CD14-positive monocyte (primary cell): Measurements from ENCODE around the gene HLA-F. TPM values are rescaled to one million over a fixed set of nuclear protein-coding genes. Genes with fewer than 3 reads are reported as not detected.
A peak's percentile ranks its signal among the peaks of the same experiment; 100 is the strongest.

ENCODE experiments used
- DNase-seq, 3 donors: peaks; one replicate each; pipeline ENCODE4 v3.0.0-alpha.2; 2011 to 2022
- H2AFZ ChIP-seq: 2 replicates; pipeline ENCODE4 v1.6.0; 2012; ENCODE audit warnings: mild to moderate bottlenecking, low read depth, low read length, inconsistent platforms; ENCODE audit not compliant: insufficient read depth, poor library complexity, severe bottlenecking
- H3K27ac ChIP-seq, 2 donors: 1 replicate in 1 of 2; 2 replicates in 1 of 2; pipeline ENCODE4 v1.5.1; 2012 to 2013; ENCODE audit warnings: low read length in 2 of 2, control low read depth in 1 of 2, inconsistent platforms in 1 of 2, low read depth in 1 of 2, mild to moderate bottlenecking in 1 of 2
- H3K27me3 ChIP-seq, 2 donors: one replicate each; pipeline versions ENCODE4 v1.6.0 to v1.6.1; 2011 to 2013; ENCODE audit warnings: low read length in 2 of 2; ENCODE audit not compliant: control insufficient read depth in 2 of 2, insufficient read depth in 2 of 2
- H3K36me3 ChIP-seq, 2 donors: replicated peaks in 1 of 2; 1 replicate in 1 of 2; 2 replicates in 1 of 2; pipeline versions ENCODE4 v1.5.1 to v1.6.1; 2012 to 2013; ENCODE audit warnings: low read length in 2 of 2, control low read depth in 1 of 2, inconsistent platforms in 1 of 2, mild to moderate bottlenecking in 1 of 2; ENCODE audit not compliant: insufficient read depth in 2 of 2, control insufficient read depth in 1 of 2
- H3K4me1 ChIP-seq, 2 donors: 1 replicate in 1 of 2; 2 replicates in 1 of 2; pipeline versions ENCODE4 v1.5.1 to v1.6.1; 2012 to 2013; ENCODE audit warnings: low read length in 2 of 2, control low read depth in 1 of 2, inconsistent platforms in 1 of 2, mild to moderate bottlenecking in 1 of 2, moderate library complexity in 1 of 2; ENCODE audit not compliant: insufficient read depth in 2 of 2, control insufficient read depth in 1 of 2
- H3K4me2 ChIP-seq: replicated peaks from 2 replicates; pipeline ENCODE3; 2012; ENCODE audit warnings: low read length, moderate library complexity, mild to moderate bottlenecking; ENCODE audit not compliant: poor library complexity, severe bottlenecking; ENCODE audit errors: extremely low read depth
- H3K4me3 ChIP-seq, 3 experiments: fragments of 200-600 bp in 1 of 3; sonication (generic) in 1 of 3; replicated peaks in 1 of 3; 1 replicate in 2 of 3; 2 replicates in 1 of 3; pipeline ENCODE4 v1.5.1; 2011 to 2013; ENCODE audit warnings: low read length in 3 of 3, mild to moderate bottlenecking in 3 of 3, control low read depth in 2 of 3, low read depth in 2 of 3, inconsistent platforms in 1 of 3, moderate library complexity in 1 of 3
- H3K79me2 ChIP-seq: 2 replicates; pipeline ENCODE4 v1.6.0; 2012; ENCODE audit warnings: mild to moderate bottlenecking, control low read depth, inconsistent platforms, low read length, moderate library complexity; ENCODE audit not compliant: insufficient read depth
- H3K9ac ChIP-seq: 2 replicates; pipeline ENCODE4 v1.6.0; 2017; ENCODE audit warnings: low read length, mild to moderate bottlenecking; ENCODE audit not compliant: insufficient read depth, poor library complexity, severe bottlenecking
- H3K9me3 ChIP-seq, 2 donors: replicated peaks in 1 of 2; 1 replicate in 1 of 2; 2 replicates in 1 of 2; pipeline versions ENCODE4 v1.5.1 to v1.6.1; 2012 to 2013; ENCODE audit warnings: low read length in 2 of 2, control low read depth in 1 of 2; ENCODE audit not compliant: control insufficient read depth in 1 of 2, insufficient read depth in 1 of 2
- H4K20me1 ChIP-seq: 2 replicates; pipeline ENCODE4 v1.6.0; 2012; ENCODE audit warnings: mild to moderate bottlenecking, low read length, control low read depth, moderate library complexity; ENCODE audit not compliant: insufficient read depth
- H3K27ac Mint-ChIP-seq, 7 donors: one replicate each; pipeline ENCODE4 v1.8.0; 2020; ENCODE audit warnings: mild to moderate bottlenecking in 7 of 7, mixed read lengths in 7 of 7, moderate library complexity in 6 of 7, inconsistent platforms in 2 of 7
- H3K27me3 Mint-ChIP-seq, 3 donors: one replicate each; pipeline ENCODE4 v1.8.0; 2021 to 2022; ENCODE audit warnings: low read depth in 3 of 3, mild to moderate bottlenecking in 3 of 3, mixed read lengths in 3 of 3, moderate library complexity in 3 of 3, inconsistent platforms in 1 of 3
- H3K36me3 Mint-ChIP-seq, 2 donors: one replicate each; pipeline ENCODE4 v1.8.0; 2020; ENCODE audit warnings: mixed read lengths in 2 of 2, inconsistent platforms in 1 of 2, mild to moderate bottlenecking in 1 of 2
- H3K4me1 Mint-ChIP-seq: one replicate; pipeline ENCODE4 v1.8.0; 2020; ENCODE audit warnings: mild to moderate bottlenecking, mixed read lengths
- H3K4me3 Mint-ChIP-seq, 2 donors: one replicate each; pipeline ENCODE4 v1.8.0; 2020; ENCODE audit warnings: mild to moderate bottlenecking in 2 of 2, mixed read lengths in 2 of 2, moderate library complexity in 1 of 2
- H3K9me3 Mint-ChIP-seq, 7 donors: one replicate each; pipeline ENCODE4 v1.8.0; 2020 to 2022; ENCODE audit warnings: mixed read lengths in 7 of 7, mild to moderate bottlenecking in 6 of 7, moderate library complexity in 6 of 7, inconsistent platforms in 2 of 7
- WGBS: methylation state at CpG from one replicate; pipeline ENCODE4 v1.1.5; 2013; ENCODE audit warnings: missing lambda C conversion rate; ENCODE audit not compliant: insufficient coverage; 5-methylcytosine and 5-hydroxymethylcytosine counted together
- intact Hi-C, 2 donors: fragments of 100-400 bp; cut with micrococcal nuclease; formaldehyde crosslinking; loops; one replicate each; pipeline versions ENCODE4 v1.15.0 to v1.15.1; 2023
- polyA plus RNA-seq, 3 donors: library from polyadenylated mRNA; depleted of rRNA in 1 of 3; unstranded in 2 of 3; stranded (reverse) in 1 of 3; fragments of 300-500 nt in 2 of 3; fragments of >200 nt in 1 of 3; fragmentation: Illumina TruSeq in 2 of 3; gene quantifications; 1 replicate in 2 of 3; 2 replicates in 1 of 3; pipeline ENCODE4 v1.2.3, GENCODE V29; 2012 to 2021
- TF ChIP-seq, protein P1 (sequence below): fragments of 200-600 bp; IDR thresholded peaks from one replicate; pipeline ENCODE4 v1.8.0; 2022; ENCODE audit warnings: antibody characterized with exemption, mild to moderate bottlenecking

The HLA-F gene
- polyA plus RNA-seq, 3 donors: 283 to 816 (median 394) TPM

DNA sequence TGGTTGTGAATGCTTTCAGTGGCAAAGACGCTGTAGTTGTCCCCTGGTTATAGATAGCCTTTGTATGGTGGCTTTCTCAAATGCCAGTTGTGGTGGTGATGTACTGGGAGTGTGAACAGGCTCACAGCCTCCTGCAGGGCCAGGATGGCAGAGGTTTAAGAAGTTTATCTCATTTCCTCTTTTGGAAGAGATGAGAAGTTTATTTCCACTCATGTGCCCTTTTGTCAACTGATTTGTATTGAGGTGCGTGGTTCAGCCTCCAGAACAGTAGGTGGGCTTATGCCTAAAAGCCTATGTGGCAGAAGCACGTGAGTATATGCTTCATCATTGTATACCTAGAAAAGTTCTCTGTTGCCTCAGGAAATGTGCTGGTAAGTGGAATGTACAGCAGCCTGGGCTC, 28.6 kb upstream of the HLA-F start:
- Mint-ChIP-seq H3K27me3 (peaks cover 0 to 12% (median 9%) of the 10 kb centered on the region in 3 donors), H3K27ac (no peak overlapping the region), H3K4me1 (no peaks in the 10 kb centered on the region), H3K9me3 (peaks cover 0 to 16% (median 9%) of the 10 kb centered on the region in 7 donors), H3K36me3 (no peaks in the 10 kb centered on the region), H3K4me3 (no peak overlapping the region)
- Histone ChIP-seq H3K79me2 (no peaks in the 10 kb centered on the region), H3K4me1 (no peaks in the 10 kb centered on the region), H3K36me3 (no peaks in the 10 kb centered on the region), H3K4me2 (no peak overlapping the region), H3K27me3 (no peaks in the 10 kb centered on the region), H3K4me3 (no peak overlapping the region), H3K9me3 (no peaks in the 10 kb centered on the region), H4K20me1 (no peaks in the 10 kb centered on the region), H3K9ac (peak overlapping the region; percentile 17), H2AFZ (no peak overlapping the region), H3K27ac (no peak overlapping the region)
- intact Hi-C loops: no loop called here
- 0% methylated on average over 1 of the region's 3 CpGs for WGBS
- TF ChIP-seq, protein P1, sequence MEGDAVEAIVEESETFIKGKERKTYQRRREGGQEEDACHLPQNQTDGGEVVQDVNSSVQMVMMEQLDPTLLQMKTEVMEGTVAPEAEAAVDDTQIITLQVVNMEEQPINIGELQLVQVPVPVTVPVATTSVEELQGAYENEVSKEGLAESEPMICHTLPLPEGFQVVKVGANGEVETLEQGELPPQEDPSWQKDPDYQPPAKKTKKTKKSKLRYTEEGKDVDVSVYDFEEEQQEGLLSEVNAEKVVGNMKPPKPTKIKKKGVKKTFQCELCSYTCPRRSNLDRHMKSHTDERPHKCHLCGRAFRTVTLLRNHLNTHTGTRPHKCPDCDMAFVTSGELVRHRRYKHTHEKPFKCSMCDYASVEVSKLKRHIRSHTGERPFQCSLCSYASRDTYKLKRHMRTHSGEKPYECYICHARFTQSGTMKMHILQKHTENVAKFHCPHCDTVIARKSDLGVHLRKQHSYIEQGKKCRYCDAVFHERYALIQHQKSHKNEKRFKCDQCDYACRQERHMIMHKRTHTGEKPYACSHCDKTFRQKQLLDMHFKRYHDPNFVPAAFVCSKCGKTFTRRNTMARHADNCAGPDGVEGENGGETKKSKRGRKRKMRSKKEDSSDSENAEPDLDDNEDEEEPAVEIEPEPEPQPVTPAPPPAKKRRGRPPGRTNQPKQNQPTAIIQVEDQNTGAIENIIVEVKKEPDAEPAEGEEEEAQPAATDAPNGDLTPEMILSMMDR: no peak
- DNase-seq: no peak

DNA sequence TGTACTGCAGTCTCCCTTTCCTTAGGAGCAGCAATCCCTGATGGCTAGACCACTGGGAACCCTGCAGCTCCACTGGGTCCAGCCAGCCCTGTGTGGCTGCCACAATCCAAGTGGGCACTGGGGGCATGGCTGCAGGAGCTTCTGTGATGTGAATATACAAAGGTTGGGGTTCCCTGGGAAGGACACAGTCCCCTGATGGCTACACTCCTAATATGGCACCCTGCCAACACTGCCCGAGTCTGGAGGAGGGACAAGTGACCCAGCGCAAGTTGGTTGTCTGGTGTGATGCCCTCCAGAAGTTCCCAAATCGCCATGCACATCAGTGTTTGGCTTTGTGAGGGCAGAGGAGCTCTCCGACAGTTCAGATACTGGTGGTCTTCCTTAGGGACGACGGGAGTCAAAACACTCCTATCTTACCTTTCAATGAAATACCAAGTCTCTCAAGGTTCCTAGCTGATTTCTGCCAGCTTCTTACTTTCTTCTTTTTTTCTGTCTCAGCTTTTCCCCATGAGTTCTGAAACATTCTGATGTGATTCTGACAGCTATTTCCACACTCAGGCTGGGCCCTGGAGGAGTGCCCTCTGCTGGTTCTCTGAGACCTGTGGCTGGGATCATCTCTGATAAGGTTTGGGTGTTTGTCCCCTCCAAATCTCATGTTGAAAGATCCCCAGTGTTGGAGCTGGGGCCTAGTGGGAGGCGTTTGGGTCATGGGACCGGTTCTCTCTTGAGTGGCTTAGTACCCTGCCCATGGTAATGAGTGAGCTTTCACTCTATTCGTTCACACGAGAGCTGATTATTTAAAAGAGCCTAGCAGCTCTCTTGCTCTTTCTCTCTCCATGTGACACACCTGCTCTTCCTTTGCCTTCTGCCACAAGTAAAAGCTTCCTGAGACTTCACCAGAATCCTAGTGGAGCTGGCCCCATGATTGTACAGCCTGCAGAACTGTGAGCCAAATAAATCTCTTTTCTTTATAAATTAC, 26.8 kb upstream of the HLA-F start:
- WGBS: 90% methylated on average over 2 of the region's 10 CpGs
- Histone ChIP-seq H3K4me3 (no peak overlapping the region), H3K4me2 (no peak overlapping the region), H3K27ac (no peak overlapping the region), H3K36me3 (no peaks in the 10 kb centered on the region), H3K9ac (no peak overlapping the region), H3K27me3 (no peaks in the 10 kb centered on the region), H2AFZ (no peak overlapping the region), H3K9me3 (no peaks in the 10 kb centered on the region), H3K4me1 (no peaks in the 10 kb centered on the region), H3K79me2 (no peaks in the 10 kb centered on the region), H4K20me1 (no peaks in the 10 kb centered on the region)
- TF ChIP-seq, protein P1: peak; percentile 26
- no peak overlapping the region for H3K4me3 Mint-ChIP-seq
- intact Hi-C loops: no loop called here
- no peaks in the 10 kb centered on the region for H3K36me3 Mint-ChIP-seq
- no peaks in the 10 kb centered on the region for H3K4me1 Mint-ChIP-seq
- H3K27me3 Mint-ChIP-seq: peaks cover 6 to 15% (median 8%) of the 10 kb centered on the region in 3 donors
- peaks cover 0 to 11% (median 9%) of the 10 kb centered on the region in 7 donors for H3K9me3 Mint-ChIP-seq
- no peak overlapping the region for H3K27ac Mint-ChIP-seq
- no peak for DNase-seq
